GM12891 (cell line): ENCODE results near the gene BAG5.

ENCODE experiments used
- DNase-seq: peaks from one replicate; pipeline ENCODE4 v3.0.0; 2011; ENCODE audit warnings: low spot score; ENCODE audit not compliant: insufficient read length
- FAIRE-seq: peaks from 2 replicates; lab custom pipeline; 2011; peaks lifted over from hg19 to GRCh38; lab: Jason Lieb, UNC
- PAX5 ChIP-seq: IDR thresholded peaks from 2 replicates; pipeline ENCODE4 v1.6.1; 2011; ENCODE audit warnings: low read length, moderate library complexity, mild to moderate bottlenecking; ENCODE audit not compliant: insufficient read depth, severe bottlenecking
- POLR2A ChIP-seq: IDR thresholded peaks from 2 replicates; pipeline ENCODE4 v1.6.1; 2011; ENCODE audit warnings: low read depth, low read length, control low read depth
- POLR2AphosphoS5 ChIP-seq: IDR thresholded peaks from 2 replicates; pipeline ENCODE4 v1.6.1; 2011; ENCODE audit warnings: low read depth, low read length, control low read depth
- POU2F2 ChIP-seq: IDR thresholded peaks from 2 replicates; pipeline ENCODE4 v1.6.1; 2011; ENCODE audit warnings: low read depth, mild to moderate bottlenecking, control low read depth, low read length, moderate library complexity
- SPI1 ChIP-seq: IDR thresholded peaks from 2 replicates; pipeline ENCODE4 v1.6.1; 2011; ENCODE audit warnings: low read depth, low read length, control low read depth
- TAF1 ChIP-seq: IDR thresholded peaks from 2 replicates; pipeline ENCODE4 v1.6.1; 2011; ENCODE audit warnings: low read depth, low read length, control low read depth

The BAG5 gene

DNA sequence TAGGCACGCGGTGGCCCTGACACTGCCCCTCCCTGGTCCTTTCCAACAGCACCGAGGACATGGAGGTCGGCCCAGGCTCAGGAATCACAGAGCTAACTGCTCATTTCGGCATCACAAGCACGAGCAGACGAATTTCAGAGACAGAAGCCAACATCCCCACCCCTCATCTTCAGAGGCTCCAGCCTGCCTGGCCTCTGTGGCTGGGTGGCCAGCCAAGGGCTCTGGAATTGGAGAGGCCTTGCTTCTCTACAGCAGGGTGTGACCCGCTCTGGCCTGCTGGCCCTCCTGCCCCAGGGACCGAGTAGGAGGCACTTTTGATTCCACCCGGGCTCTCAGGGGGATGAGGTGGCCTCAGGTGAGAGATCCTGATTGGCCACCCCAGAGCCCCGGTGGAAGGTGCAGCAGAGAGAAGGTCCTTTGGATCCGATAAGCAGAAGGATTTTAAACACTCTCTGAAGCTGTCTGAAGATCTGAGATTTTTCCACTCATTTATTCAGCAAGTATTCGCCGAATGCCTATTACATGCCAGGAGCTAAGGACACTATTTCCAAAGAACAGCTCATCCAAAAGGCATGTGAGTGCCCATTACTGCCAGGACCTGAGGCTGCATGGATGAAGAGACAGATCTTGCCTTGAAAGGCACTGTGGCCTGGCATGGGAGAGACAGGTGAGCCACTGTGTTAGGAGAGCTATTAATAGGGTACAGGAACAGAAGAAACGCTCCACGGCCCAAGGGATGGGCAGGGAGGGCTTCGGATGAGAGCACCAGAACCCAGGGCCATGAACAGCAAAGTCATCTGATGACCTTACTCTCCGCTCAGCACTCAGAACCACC is 10.2 kb downstream of the BAG5 start:
- TF ChIP-seq POLR2AphosphoS5 (no peak), POLR2A (no peak)
- FAIRE-seq (no peak), DNase-seq (no peak)

DNA sequence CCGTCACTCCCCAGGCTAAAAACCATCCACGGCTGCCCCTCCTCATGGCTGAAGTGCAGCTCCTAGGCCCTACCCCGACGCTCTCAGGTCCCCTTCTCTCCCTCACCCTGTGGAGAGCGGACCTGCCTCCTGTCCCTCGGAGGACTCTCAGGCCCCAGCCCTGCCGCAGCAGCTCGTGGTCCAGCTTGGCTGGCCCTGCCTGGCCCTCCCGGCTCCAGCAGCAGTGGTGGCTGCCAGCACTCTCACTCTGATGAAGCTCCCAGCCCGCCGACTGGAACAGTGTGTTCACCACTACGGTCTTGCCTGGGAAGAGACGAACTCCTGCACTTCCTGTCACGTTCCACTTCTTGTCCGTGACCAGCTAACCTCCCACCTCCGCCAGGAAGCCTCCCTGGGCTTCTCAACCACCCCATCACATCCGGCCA is 11.1 kb downstream of the BAG5 start:
- no peak for DNase-seq
- FAIRE-seq: no peak
- TF ChIP-seq TAF1 (no peak), POLR2AphosphoS5 (no peak), SPI1 (no peak), PAX5 (no peak), POU2F2 (no peak), POLR2A (no peak)

DNA sequence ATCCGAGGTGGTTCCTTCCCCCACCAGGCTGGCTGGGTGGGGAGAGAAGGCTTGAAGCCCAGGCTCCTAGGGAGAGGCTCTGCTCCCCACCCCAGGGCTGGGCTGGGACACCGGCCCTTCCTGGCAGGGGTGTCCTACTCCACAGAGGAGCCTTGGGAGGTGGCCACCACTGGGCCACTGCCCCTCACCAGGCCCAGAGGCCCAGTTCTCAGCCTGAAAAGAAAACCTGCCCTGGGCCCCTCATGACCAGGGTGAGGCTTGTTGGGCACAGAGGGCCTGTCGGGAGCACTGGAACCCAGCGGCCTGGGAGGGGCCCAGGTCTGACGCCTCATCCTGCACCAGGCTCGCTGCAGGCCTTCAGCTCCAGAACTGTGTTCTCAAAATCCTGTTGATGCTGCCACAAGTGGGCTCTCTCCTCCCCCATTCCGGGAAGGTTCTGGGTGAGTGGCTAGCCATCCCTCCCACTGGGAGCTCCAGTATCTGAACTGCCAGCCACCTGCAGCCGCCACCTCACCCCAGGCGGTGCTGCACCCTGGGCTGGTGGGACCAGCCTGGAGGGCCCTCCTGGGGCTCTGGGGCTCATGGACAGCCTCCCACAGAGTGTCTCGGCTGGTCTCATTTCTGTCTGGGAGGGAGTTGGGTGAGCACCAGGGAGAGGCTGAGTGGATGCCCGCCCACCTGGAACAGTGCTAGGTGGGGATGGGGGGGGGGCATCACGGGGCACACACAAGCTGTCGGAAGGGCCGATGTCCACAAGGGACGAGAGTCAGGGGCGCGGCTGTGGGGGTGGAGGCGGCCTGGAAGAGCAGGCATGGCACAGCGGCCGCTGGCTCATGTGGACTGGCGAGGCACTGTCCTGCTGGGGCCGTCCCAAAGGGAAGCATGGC is 11.8 kb downstream of the BAG5 start:
- no peak for FAIRE-seq
- DNase-seq: no peak
- TF ChIP-seq POLR2A (no peak), SPI1 (no peak), POU2F2 (no peak), POLR2AphosphoS5 (no peak), PAX5 (no peak), TAF1 (no peak)

DNA sequence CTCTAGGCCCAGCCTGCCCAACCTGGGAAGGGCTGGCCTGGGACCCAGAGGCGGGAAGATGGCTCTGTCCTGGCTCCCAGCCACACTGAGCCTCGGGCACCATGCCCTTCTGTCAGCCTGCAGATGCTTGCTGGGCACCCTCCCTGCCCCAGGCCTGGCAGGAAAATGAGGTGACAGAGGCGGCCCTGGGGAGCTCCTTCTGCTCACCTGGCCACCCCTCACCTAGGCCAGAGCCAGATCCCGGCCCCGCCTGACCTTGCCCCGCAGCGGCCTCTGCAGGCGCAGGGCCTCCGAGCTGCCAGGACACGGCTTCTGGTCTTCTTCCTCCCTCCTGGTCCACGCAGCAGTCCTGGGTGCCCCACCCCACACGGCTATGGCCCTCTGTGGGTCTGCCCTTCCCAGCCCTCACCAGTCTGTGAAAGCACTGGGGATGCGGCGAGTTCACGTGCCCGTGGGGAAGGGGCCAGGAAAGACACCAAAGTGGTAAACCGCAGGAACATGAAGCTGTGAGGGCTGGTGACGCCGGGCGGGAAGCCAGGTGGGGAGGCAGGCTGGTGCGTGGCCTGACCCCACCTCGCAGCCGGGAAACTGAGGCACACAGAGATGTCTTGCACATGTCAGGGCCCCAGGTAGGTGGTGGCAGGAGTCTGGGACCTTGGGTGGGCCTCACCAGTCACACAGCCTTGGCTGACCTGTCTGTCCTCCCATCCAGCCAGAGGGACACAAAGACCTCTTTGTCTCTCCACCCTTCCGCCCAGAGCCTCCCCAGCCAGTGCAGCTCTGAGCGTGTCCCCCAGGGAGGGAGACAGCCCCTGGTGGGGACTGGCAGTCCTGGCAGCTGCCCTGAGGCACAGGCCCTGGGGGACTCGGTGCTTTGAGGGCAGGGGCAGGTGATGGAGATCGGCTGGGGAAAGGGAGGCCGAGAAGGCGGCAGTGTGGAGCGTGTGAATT is 12.8 kb downstream of the BAG5 start:
- no peak for TF ChIP-seq TAF1
- TF ChIP-seq POLR2A: no peak
- TF ChIP-seq POLR2AphosphoS5: no peak
- no peak for TF ChIP-seq POU2F2
- no peak for TF ChIP-seq PAX5
- no peak for TF ChIP-seq SPI1
- no peak for FAIRE-seq
- no peak for DNase-seq

DNA sequence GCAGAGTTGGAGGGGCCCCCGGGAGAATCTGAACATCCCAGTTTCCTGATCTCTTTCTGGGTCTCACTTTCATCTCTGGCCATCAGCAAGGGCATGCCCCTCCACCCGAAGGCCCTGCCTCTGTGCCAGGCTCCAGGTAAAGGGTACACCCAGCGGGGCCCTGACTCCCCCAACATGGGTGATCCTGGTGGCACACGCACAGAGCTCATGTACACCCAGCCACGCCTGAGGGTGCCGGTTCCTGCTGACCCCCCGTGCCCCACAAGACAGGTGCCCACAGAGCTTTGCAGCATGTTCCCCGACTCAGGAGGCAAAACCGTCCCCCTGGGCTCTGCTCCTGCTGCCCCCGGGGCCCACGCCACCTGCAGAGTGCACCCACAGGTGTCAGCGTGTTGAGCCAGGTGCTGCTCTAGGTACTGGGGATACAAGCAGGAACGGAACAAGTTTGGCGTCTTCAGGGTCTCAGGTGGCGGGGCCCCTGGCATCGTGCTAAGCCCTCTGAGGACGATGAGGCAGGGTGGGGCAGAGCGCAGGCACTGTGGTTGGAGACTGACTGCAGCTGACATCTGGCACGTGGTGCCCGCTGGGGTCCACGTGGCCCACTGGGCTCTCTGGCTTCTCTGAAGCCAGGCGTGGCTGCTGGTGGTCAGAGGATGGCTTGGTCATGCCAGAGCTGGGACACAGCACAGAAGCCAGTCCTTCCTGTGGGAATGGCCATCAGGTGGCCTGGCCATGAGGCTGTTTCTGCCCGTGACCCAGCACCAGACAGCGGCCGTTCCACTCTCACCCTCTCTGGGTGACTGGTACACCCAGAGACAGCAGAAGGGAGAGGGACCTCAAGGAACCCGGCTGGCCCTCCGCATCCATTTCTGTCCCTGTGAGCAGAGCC is 13.8 kb downstream of the BAG5 start:
- DNase-seq (no peak), FAIRE-seq (no peak)
- TF ChIP-seq PAX5 (no peak), POLR2A (no peak), POLR2AphosphoS5 (no peak), POU2F2 (no peak), TAF1 (no peak), SPI1 (no peak)

DNA sequence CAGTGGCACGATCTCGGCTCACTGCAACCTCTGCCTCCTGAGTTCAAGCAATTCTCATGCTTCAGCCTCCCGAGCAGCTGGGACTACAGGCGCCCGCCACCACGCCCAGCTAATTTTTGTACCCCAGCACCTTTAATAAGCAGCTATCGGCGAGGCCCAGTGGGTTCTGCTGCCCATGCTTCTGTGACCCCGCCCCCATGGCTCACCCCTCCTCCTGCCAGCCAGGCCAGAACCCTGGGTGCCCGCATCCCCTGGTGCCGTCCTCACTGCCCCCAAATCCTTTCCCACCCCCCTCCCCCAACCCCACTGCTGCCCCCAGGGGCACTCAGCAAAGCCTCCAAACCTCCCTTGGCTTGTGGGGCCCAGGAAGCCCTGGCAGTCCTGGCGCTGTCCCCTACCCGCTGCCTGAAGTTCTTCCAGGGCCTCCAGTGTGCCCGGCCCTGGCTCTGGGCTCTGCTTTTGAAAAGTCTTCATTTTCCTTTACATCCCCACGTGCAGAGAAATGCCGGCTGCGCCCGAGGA is 14.5 kb downstream of the BAG5 start:
- no peak for FAIRE-seq
- no peak for TF ChIP-seq POLR2A
- TF ChIP-seq POLR2AphosphoS5: no peak
- no peak for TF ChIP-seq POU2F2
- no peak for TF ChIP-seq TAF1
- TF ChIP-seq PAX5: no peak
- no peak for TF ChIP-seq SPI1
- no peak for DNase-seq

DNA sequence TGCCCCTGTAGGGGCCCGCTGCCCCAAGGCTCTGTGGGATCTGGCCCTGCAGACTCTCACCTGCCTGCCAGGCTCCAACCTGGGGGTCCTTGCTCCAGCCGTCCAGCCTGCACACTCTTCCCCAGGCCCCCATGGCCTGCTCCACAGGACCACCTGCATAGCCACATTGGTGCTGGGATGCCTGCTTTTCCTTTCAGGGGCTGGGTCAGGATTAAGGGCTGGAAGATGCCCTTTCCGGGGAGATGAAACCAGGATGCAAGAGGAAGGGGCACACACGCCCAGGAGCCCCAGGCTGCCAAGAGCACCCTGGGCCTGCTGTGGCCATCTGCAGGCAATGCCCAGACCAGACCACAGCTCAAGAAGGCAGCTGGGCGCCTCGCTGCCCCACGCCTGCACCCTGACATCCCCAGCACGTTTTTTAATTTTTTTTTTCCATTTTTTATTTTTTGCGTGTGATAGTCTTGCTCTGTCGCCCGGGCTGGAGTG is 15.0 kb downstream of the BAG5 start:
- FAIRE-seq (no peak), DNase-seq (no peak)
- no peak for TF ChIP-seq POU2F2
- TF ChIP-seq TAF1: no peak
- no peak for TF ChIP-seq POLR2A
- TF ChIP-seq PAX5: no peak
- TF ChIP-seq SPI1: no peak
- no peak for TF ChIP-seq POLR2AphosphoS5
